Hepatocyte (in vitro differentiated cells): ENCODE data around the gene PDILT. TPM values are rescaled to one million over a fixed set of nuclear protein-coding genes. Genes with fewer than 3 reads are reported as not detected.
"Not testable (repeated sequence)": the region's sequence is repeated elsewhere in the genome, so short reads cannot be mapped to it uniquely, and the experiment has no call there.

Experiments used
- DNase-seq: peaks from one replicate; pipeline ENCODE4 v3.0.0-alpha.2; 2016; ENCODE audit warnings: low spot score
- H2AFZ ChIP-seq: fragments of 200-600 bp; sonication (generic); 2 replicates; pipeline ENCODE4 v1.6.0; 2016; ENCODE audit warnings: antibody characterized with exemption, mild to moderate bottlenecking
- H3K27ac ChIP-seq: fragments of 200-600 bp; sonication (generic); 2 replicates; pipeline ENCODE4 v1.5.1; 2016; ENCODE audit warnings: mild to moderate bottlenecking
- H3K27me3 ChIP-seq: fragments of 200-600 bp; sonication (generic); 2 replicates; pipeline ENCODE4 v1.6.1; 2016
- H3K36me3 ChIP-seq: fragments of 200-600 bp; sonication (generic); replicated peaks from 2 replicates; pipeline ENCODE4 v1.5.1; 2016; ENCODE audit warnings: low read depth; ENCODE audit not compliant: insufficient read depth
- H3K4me1 ChIP-seq: fragments of 200-600 bp; sonication (generic); 2 replicates; pipeline ENCODE4 v1.5.1; 2016; ENCODE audit warnings: mild to moderate bottlenecking, moderate library complexity; ENCODE audit not compliant: insufficient read depth
- H3K4me2 ChIP-seq: fragments of 200-600 bp; sonication (generic); 2 replicates; pipeline ENCODE4 v1.6.0; 2016
- H3K4me3 ChIP-seq: fragments of 200-600 bp; sonication (generic); 2 replicates; pipeline ENCODE4 v1.5.1; 2016; ENCODE audit warnings: mild to moderate bottlenecking
- H3K79me2 ChIP-seq: fragments of 200-600 bp; sonication (generic); 2 replicates; pipeline ENCODE4 v1.6.0; 2017; ENCODE audit warnings: mild to moderate bottlenecking
- H3K9me2 ChIP-seq: fragments of 200-600 bp; sonication (generic); replicated peaks from 2 replicates; pipeline ENCODE4 v1.6.0; 2017; ENCODE audit warnings: mild to moderate bottlenecking; ENCODE audit not compliant: insufficient read depth
- H3K9me3 ChIP-seq: fragments of 200-600 bp; sonication (generic); 2 replicates; pipeline ENCODE4 v1.5.1; 2016; ENCODE audit warnings: low read depth, mild to moderate bottlenecking
- H4K20me1 ChIP-seq: fragments of 200-600 bp; sonication (generic); 2 replicates; pipeline ENCODE4 v1.6.0; 2016; ENCODE audit warnings: mild to moderate bottlenecking; ENCODE audit not compliant: insufficient read depth, poor library complexity, severe bottlenecking
- EZH2 ChIP-seq: fragments of 200-600 bp; sonication (generic); IDR thresholded peaks from 2 replicates; pipeline ENCODE4 v1.6.1; 2016; ENCODE audit warnings: antibody characterized with exemption, mild to moderate bottlenecking, borderline replicate concordance
- EZH2phosphoT487 ChIP-seq: fragments of 200-600 bp; sonication (generic); IDR thresholded peaks from one replicate; pipeline ENCODE4 v1.6.1; 2018; ENCODE audit warnings: antibody characterized with exemption, mild to moderate bottlenecking, low read depth, moderate library complexity; ENCODE audit not compliant: unreplicated experiment, severe bottlenecking
- WGBS: methylation state at CpG from one replicate; pipeline ENCODE4 v1.1.6; 2016; ENCODE audit warnings: low lambda C conversion rate; ENCODE audit errors: missing lambda C conversion rate; 5-methylcytosine and 5-hydroxymethylcytosine counted together
- polyA plus RNA-seq: library from polyadenylated mRNA; unstranded; fragments of >200 nt; fragmentation: Nextera tagmentation; extraction: Ambion mirVana; gene quantifications from 2 replicates; pipeline ENCODE4 v1.2.1, GENCODE V29; 2016
- total RNA-seq: library from RNA; depleted of rRNA; stranded (reverse); fragments of >200 nt; gene quantifications from 2 replicates; pipeline ENCODE4 v1.2.3, GENCODE V29; 2014
- TF ChIP-seq, protein P1 (sequence below): fragments of 200-600 bp; sonication (generic); IDR thresholded peaks from 2 replicates; pipeline ENCODE4 v1.5.1; 2016; ENCODE audit warnings: antibody characterized with exemption, mild to moderate bottlenecking; ENCODE audit not compliant: poor library complexity

The PDILT gene
- total and polyA plus RNA-seq, 2 experiments from 2014 or later = not detected

DNA sequence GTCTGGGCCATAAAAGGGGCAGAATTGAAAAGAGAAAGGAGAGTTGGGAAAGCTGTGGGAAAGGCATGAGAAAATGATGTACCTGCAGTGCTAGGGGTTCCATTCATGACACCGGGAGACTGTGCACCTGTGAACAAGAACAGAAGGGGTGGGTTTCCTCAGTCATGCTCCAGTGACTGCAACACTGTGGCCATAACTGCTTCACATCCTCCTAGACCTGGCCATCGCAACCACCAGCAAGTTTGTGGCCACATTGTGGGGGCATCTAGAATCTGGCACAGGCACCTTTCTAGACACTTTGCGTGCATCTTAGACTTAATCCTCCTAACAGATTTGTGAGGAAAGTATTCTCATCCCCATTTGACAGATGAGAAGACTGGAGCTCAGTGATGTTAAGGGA lies 90.0 kb downstream of the PDILT start:
- no peak for TF ChIP-seq EZH2phosphoT487
- TF ChIP-seq, protein P1, sequence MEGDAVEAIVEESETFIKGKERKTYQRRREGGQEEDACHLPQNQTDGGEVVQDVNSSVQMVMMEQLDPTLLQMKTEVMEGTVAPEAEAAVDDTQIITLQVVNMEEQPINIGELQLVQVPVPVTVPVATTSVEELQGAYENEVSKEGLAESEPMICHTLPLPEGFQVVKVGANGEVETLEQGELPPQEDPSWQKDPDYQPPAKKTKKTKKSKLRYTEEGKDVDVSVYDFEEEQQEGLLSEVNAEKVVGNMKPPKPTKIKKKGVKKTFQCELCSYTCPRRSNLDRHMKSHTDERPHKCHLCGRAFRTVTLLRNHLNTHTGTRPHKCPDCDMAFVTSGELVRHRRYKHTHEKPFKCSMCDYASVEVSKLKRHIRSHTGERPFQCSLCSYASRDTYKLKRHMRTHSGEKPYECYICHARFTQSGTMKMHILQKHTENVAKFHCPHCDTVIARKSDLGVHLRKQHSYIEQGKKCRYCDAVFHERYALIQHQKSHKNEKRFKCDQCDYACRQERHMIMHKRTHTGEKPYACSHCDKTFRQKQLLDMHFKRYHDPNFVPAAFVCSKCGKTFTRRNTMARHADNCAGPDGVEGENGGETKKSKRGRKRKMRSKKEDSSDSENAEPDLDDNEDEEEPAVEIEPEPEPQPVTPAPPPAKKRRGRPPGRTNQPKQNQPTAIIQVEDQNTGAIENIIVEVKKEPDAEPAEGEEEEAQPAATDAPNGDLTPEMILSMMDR = no peak
- TF ChIP-seq EZH2 = no peak
- Histone ChIP-seq H3K4me1 (no peaks in the 10 kb centered on the region), H2AFZ (no peak overlapping the region), H3K4me3 (no peak overlapping the region), H3K27me3 (no peaks in the 10 kb centered on the region), H4K20me1 (no peaks in the 10 kb centered on the region), H3K27ac (no peak overlapping the region), H3K9me3 (no peaks in the 10 kb centered on the region), H3K4me2 (no peak overlapping the region), H3K9me2 (no peaks in the 10 kb centered on the region), H3K79me2 (no peaks in the 10 kb centered on the region), H3K36me3 (no peaks in the 10 kb centered on the region)
- DNase-seq = no peak
- WGBS = 94% methylated on average over 3 of the region's 3 CpGs

DNA sequence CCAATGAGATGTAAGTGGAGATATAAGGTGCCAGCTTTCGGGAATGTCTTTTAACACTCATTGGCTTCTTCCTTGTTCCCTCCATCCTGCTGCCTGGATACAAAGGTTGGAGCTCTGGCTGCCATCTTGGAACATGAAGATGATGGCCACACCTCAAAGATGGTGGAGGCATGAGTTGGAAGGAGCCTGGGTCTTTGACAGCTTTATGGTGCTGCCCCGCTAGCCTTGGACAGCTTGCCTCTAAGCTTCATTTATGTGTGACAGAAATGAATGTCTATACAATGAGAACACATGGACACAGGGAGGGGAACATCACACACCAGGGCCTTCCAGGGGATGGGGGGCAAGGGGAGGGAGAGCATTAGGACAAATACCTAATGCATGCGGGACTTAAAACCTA lies 90.8 kb downstream of the PDILT start:
- WGBS = 84% methylated on average over 3 of the region's 3 CpGs
- Histone ChIP-seq H3K27ac (no peak overlapping the region), H3K79me2 (no peaks in the 10 kb centered on the region), H2AFZ (no peak overlapping the region), H3K4me2 (no peak overlapping the region), H3K27me3 (no peaks in the 10 kb centered on the region), H3K36me3 (no peaks in the 10 kb centered on the region), H3K9me2 (no peaks in the 10 kb centered on the region), H3K4me3 (no peak overlapping the region), H3K9me3 (no peaks in the 10 kb centered on the region), H4K20me1 (no peaks in the 10 kb centered on the region), H3K4me1 (no peaks in the 10 kb centered on the region)
- TF ChIP-seq, protein P1 = no peak
- no peak for TF ChIP-seq EZH2phosphoT487
- no peak for TF ChIP-seq EZH2
- no peak for DNase-seq

DNA sequence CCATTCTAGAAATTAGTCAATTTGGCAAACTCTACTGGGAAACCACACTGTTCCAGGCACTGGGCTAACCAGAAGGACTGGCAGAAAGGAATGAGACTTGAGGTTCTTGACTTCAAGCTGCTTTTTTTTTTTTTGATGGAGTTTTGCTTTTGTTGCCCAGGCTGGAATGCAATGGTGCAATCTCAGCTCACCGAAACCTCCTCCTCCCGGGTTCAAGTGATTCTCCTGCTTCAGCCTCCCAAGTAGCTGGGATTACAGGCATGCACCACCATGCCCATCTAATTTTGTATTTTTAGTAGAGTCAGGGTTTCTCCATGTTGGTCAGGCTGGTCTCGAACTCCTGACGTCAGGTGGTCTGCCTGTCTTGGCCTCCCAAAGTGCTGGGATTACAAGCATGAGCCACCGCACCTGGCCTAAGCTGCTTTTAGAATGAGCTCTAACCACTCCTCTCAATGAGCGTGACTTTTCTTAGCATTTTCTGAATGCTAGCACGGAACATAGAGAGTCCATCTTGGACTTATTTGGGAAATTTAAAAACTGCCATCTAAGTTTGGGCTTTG lies 91.9 kb downstream of the PDILT start:
- not testable (repeated sequence) for H4K20me1 ChIP-seq, H3K36me3 ChIP-seq, H3K79me2 ChIP-seq, H3K4me3 ChIP-seq, DNase-seq, H3K27me3 ChIP-seq, H3K4me2 ChIP-seq, H3K9me2 ChIP-seq, H3K4me1 ChIP-seq, H3K27ac ChIP-seq, H3K9me3 ChIP-seq, H2AFZ ChIP-seq
- 91% methylated on average over 7 of the region's 7 CpGs for WGBS

DNA sequence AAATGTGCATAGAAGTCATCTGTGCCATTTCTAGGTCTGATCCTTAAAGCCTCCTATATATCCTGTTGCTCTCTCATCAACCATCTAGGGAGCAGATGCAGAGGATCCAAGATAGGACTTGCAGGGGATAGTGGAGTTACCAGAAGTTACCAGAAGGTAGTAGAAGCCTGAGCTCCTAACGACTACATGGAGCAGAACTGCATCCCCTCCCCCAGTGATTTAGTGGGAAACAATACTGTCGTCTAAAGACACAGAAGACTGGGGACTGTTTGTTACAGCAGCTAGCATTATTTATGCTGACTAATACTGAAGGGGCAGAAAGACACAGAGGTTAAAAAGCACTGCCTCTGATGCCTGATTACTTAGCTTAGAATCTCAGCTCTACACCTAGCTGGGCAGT lies 93.0 kb downstream of the PDILT start:
- no peak overlapping the region for H3K27ac ChIP-seq
- no peaks in the 10 kb centered on the region for H3K36me3 ChIP-seq
- TF ChIP-seq EZH2 (no peak), EZH2phosphoT487 (no peak)
- TF ChIP-seq, protein P1 = no peak
- H3K4me1 ChIP-seq = no peaks in the 10 kb centered on the region
- DNase-seq = no peak
- no peaks in the 10 kb centered on the region for H3K27me3 ChIP-seq
- no peaks in the 10 kb centered on the region for H4K20me1 ChIP-seq
- 70% methylated on average over 2 of the region's 2 CpGs for WGBS
- H3K9me2 ChIP-seq = no peaks in the 10 kb centered on the region
- H3K4me3 ChIP-seq = no peak overlapping the region
- no peak overlapping the region for H3K4me2 ChIP-seq
- no peaks in the 10 kb centered on the region for H3K9me3 ChIP-seq
- H3K79me2 ChIP-seq = no peaks in the 10 kb centered on the region
- no peak overlapping the region for H2AFZ ChIP-seq
